Liver (tissue), 3 donors: ENCODE results near the gene AP3B1.

Experiments used
- ATF3 ChIP-seq: IDR thresholded peaks from 2 replicates; pipeline ENCODE4 v1.6.1; 2016; ENCODE audit warnings: antibody characterized with exemption
- CTCF ChIP-seq: fragments of 150-350 bp; IDR thresholded peaks from 2 replicates; pipeline ENCODE4 v1.5.1; 2017; ENCODE audit warnings: improper control_type of control experiment, low read depth, low read length; ENCODE audit not compliant: missing input control
- YY1 ChIP-seq: IDR thresholded peaks from 2 replicates; pipeline ENCODE4 v1.6.1; 2016; ENCODE audit warnings: antibody characterized with exemption, mild to moderate bottlenecking
- donor health status: healthy.
- donor health status: healthy.

GRCh38 chr5:77986261-77986660 lies 308.2 kb downstream of the AP3B1 start:
- TF ChIP-seq CTCF (no peak), ATF3 (no peak), YY1 (no peak)
